MM.1S (cell line): ENCODE measurements around the gene FARP1.

Experiments
- DNase-seq: peaks from one replicate; pipeline ENCODE4 v3.0.0-alpha.2; 2015
- H2AFZ ChIP-seq: fragments of 300-600 bp; sonication (generic); 2 replicates; pipeline ENCODE4 v1.6.0; 2016; ENCODE audit warnings: antibody characterized with exemption, low read length
- H3F3A ChIP-seq: fragments of 300-600 bp; sonication (generic); 2 replicates; pipeline ENCODE4 v1.6.1; 2016; ENCODE audit warnings: mild to moderate bottlenecking, antibody characterized with exemption, low read length, moderate library complexity, mixed read lengths; ENCODE audit not compliant: insufficient read depth
- H3K27ac ChIP-seq: fragments of 300-600 bp; sonication (generic); 2 replicates; pipeline ENCODE4 v1.5.1; 2016; ENCODE audit warnings: mild to moderate bottlenecking, low read length
- H3K27me3 ChIP-seq: fragments of 300-600 bp; sonication (generic); replicated peaks from 2 replicates; pipeline ENCODE4 v1.6.0; 2016; ENCODE audit warnings: low read length; ENCODE audit not compliant: insufficient read depth
- H3K36me3 ChIP-seq: fragments of 300-600 bp; sonication (generic); replicated peaks from 2 replicates; pipeline ENCODE4 v1.6.1; 2016; ENCODE audit warnings: mild to moderate bottlenecking, low read length, mixed read lengths; ENCODE audit not compliant: insufficient read depth
- H3K4me1 ChIP-seq: fragments of 300-600 bp; sonication (generic); 2 replicates; pipeline ENCODE4 v1.6.1; 2016; ENCODE audit warnings: low read length, mixed read lengths
- H3K4me2 ChIP-seq: fragments of 300-600 bp; sonication (generic); 2 replicates; pipeline ENCODE4 v1.6.0; 2016; ENCODE audit warnings: low read depth, low read length
- H3K4me3 ChIP-seq: fragments of 300-600 bp; sonication (generic); 2 replicates; pipeline ENCODE4 v1.5.1; 2016; ENCODE audit warnings: low read length, mixed read lengths
- H3K79me2 ChIP-seq: fragments of 300-600 bp; sonication (generic); 2 replicates; pipeline ENCODE4 v1.6.1; 2016; ENCODE audit warnings: mixed run types, low read length, mixed read lengths
- H3K9ac ChIP-seq: fragments of 300-600 bp; sonication (generic); 2 replicates; pipeline ENCODE4 v1.6.1; 2016; ENCODE audit warnings: low read length, mixed read lengths
- H3K9me2 ChIP-seq: fragments of 300-600 bp; sonication (generic); replicated peaks from 2 replicates; pipeline ENCODE4 v1.6.1; 2016; ENCODE audit warnings: mild to moderate bottlenecking, low read length, mixed read lengths; ENCODE audit not compliant: insufficient read depth
- H3K9me3 ChIP-seq: fragments of 300-600 bp; sonication (generic); replicated peaks from 2 replicates; pipeline ENCODE4 v1.6.1; 2016; ENCODE audit warnings: mild to moderate bottlenecking, low read length, mixed read lengths; ENCODE audit not compliant: insufficient read depth
- H4K20me1 ChIP-seq: fragments of 300-600 bp; sonication (generic); 2 replicates; pipeline ENCODE4 v1.6.1; 2016; ENCODE audit warnings: mild to moderate bottlenecking, low read length, moderate library complexity, mixed read lengths; ENCODE audit not compliant: insufficient read depth
- CTCF ChIP-seq: fragments of 300-600 bp; sonication (generic); IDR thresholded peaks from 2 replicates; pipeline ENCODE4 v1.5.1; 2016; ENCODE audit warnings: antibody characterized with exemption, low read length, mixed read lengths
- EZH2 ChIP-seq: fragments of 300-600 bp; sonication (generic); optimal IDR thresholded peaks from 2 replicates; pipeline ENCODE3; 2017; ENCODE audit warnings: low read depth, mild to moderate bottlenecking, antibody characterized with exemption, low read length, mixed read lengths
- EZH2phosphoT487 ChIP-seq: fragments of 300-600 bp; sonication (generic); IDR thresholded peaks from 2 replicates; pipeline ENCODE4 v1.6.1; 2018; ENCODE audit warnings: antibody characterized with exemption, low read length

FARP1 gene

DNA sequence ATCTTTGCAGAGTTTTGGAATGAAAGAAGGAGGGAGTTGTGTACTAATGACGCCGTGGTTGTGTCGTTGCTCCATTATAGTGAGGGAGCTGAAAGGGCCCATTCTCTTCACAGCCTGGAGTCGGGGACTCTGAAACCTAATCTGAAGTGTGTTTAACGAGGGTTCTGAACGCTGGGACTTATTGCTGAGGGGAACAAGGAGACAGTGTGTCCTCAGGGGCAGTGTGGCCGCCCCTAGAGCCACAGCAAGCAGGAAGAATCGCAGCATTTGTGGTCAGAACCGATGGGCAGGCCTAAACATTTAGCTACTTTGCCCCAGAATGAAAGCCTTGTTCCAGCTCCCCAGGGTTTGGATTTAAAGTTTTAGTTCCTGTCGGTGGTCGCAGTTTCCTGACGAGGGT is 190.6 kb downstream of the FARP1 start:
- no peaks in the 10 kb centered on the region for H3K9me3 ChIP-seq
- H3F3A ChIP-seq = no peaks in the 10 kb centered on the region
- H3K4me1 ChIP-seq = no peaks in the 10 kb centered on the region
- no peak for TF ChIP-seq EZH2phosphoT487
- no peak for TF ChIP-seq CTCF
- no peak for TF ChIP-seq EZH2
- H3K36me3 ChIP-seq = no peaks in the 10 kb centered on the region
- H3K79me2 ChIP-seq = no peaks in the 10 kb centered on the region
- no peak overlapping the region for H3K27ac ChIP-seq
- no peak overlapping the region for H2AFZ ChIP-seq
- H3K9me2 ChIP-seq = no peaks in the 10 kb centered on the region
- no peaks in the 10 kb centered on the region for H4K20me1 ChIP-seq
- DNase-seq = no peak
- no peak overlapping the region for H3K4me3 ChIP-seq
- no peaks in the 10 kb centered on the region for H3K27me3 ChIP-seq
- H3K4me2 ChIP-seq = no peak overlapping the region
- H3K9ac ChIP-seq = no peak overlapping the region

DNA sequence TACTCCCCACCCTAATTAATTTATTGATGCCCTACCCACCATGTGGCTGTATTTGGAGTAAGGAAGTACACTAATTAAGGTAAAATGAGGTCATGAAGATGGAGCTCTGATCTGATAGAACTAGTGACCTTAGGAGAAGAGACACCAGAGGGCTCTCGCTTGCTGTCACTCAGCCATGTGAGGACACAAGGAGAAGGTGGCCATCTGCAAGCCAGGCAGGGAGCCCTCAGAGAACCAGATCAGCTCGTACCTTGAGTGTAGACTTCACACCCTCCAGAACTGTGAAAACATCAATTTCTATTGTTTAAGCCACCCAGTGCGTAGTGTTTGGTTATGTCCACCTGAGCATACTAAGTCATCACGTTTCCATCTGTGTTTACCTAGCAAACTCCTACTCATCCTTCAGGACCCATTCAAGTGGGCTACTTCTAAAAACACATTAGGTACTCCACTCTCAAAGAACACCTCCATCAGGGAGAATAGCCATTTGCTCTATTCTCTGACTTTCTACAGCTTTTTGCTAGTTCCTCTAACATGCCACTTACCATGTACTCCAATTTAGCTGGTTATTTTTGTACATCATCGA is 191.8 kb downstream of the FARP1 start:
- Histone ChIP-seq H4K20me1 (no peaks in the 10 kb centered on the region), H3K9ac (no peak overlapping the region), H3K4me1 (no peaks in the 10 kb centered on the region), H3K36me3 (no peaks in the 10 kb centered on the region), H3K27me3 (no peaks in the 10 kb centered on the region), H3K27ac (no peak overlapping the region), H3K9me3 (no peaks in the 10 kb centered on the region), H3K9me2 (no peaks in the 10 kb centered on the region), H3K79me2 (no peaks in the 10 kb centered on the region), H3K4me3 (no peak overlapping the region), H3K4me2 (no peak overlapping the region), H3F3A (no peaks in the 10 kb centered on the region), H2AFZ (no peak overlapping the region)
- TF ChIP-seq EZH2phosphoT487 (no peak), EZH2 (no peak), CTCF (no peak)
- no peak for DNase-seq

DNA sequence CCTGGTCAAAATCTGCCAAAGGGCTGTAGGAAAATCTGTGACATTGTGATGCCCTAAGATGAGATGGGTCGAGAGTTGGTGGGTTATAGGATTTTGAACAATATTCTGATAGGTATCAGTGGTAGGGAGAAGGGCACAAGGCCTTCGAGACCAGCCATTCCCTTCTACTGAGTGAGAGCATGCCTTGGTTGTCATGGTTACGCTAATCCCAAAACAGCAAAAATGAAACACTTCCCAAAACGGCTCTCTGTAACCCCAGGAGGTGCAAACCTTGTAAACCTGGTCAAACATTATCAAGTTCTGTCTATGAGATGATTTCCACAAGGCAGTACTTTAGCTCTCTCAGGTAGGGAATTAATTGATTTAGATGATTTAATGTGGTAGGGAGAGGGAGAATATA is 192.8 kb downstream of the FARP1 start:
- no peak for TF ChIP-seq EZH2
- H3K27ac ChIP-seq = no peak overlapping the region
- H3K4me2 ChIP-seq = no peak overlapping the region
- H3K4me3 ChIP-seq = no peak overlapping the region
- no peaks in the 10 kb centered on the region for H3K9me2 ChIP-seq
- H3K27me3 ChIP-seq = no peaks in the 10 kb centered on the region
- H3K9me3 ChIP-seq = no peaks in the 10 kb centered on the region
- no peaks in the 10 kb centered on the region for H3F3A ChIP-seq
- no peaks in the 10 kb centered on the region for H4K20me1 ChIP-seq
- H2AFZ ChIP-seq = no peak overlapping the region
- H3K4me1 ChIP-seq = no peaks in the 10 kb centered on the region
- no peak for DNase-seq
- H3K9ac ChIP-seq = no peak overlapping the region
- no peaks in the 10 kb centered on the region for H3K79me2 ChIP-seq
- no peaks in the 10 kb centered on the region for H3K36me3 ChIP-seq

GRCh38 chr13:98338310-98338709 is 195.4 kb downstream of the FARP1 start:
- Histone ChIP-seq H3K4me2 (no peak overlapping the region), H2AFZ (no peak overlapping the region), H3K36me3 (no peaks in the 10 kb centered on the region), H3F3A (no peaks in the 10 kb centered on the region), H3K4me3 (no peak overlapping the region), H3K27me3 (no peaks in the 10 kb centered on the region), H3K27ac (no peak overlapping the region), H3K9me3 (no peaks in the 10 kb centered on the region), H4K20me1 (no peaks in the 10 kb centered on the region), H3K9ac (no peak overlapping the region), H3K79me2 (no peaks in the 10 kb centered on the region), H3K9me2 (no peaks in the 10 kb centered on the region), H3K4me1 (no peaks in the 10 kb centered on the region)
- TF ChIP-seq EZH2 = no peak
- no peak for TF ChIP-seq EZH2phosphoT487
- DNase-seq = no peak
